Panc1 (cell line): ENCODE results near the gene S100A12. TPM values are rescaled to one million over a fixed set of nuclear protein-coding genes. Genes with fewer than 3 reads are reported as not detected.

Source experiments
- ATAC-seq: fragments of 200-7000 bp; cut with Tn5 transposase; 2 replicates; pipeline ENCODE4 v1.9.1; 2020; ENCODE audit warnings: mild to moderate bottlenecking, moderate library complexity
- BruUV-seq: library from RNA; stranded (reverse); fragments of 400-500 nt; replicated peaks from 2 replicates; lab custom pipeline; 2021; lab: Mats Ljungman, UMichigan
- CTCF ChIA-PET: fragments of 300-600 bp; sonication (Branson Sonifier 250); formaldehyde crosslinking; loops from one replicate; lab custom pipeline; 2022; ENCODE audit warnings: antibody characterized with exemption; lab: Charles Lee
- POLR2A ChIA-PET: fragments of 300-600 bp; sonication (Branson Sonifier 250); formaldehyde crosslinking; loops from one replicate; lab custom pipeline; 2022; ENCODE audit warnings: antibody characterized with exemption; lab: Charles Lee
- DNase-seq: peaks from one replicate; pipeline ENCODE4 v3.0.0-alpha.2; 2010; ENCODE audit warnings: low read depth, low spot score
- H3K27ac ChIP-seq: 2 replicates; pipeline ENCODE4 v1.5.1; 2011; ENCODE audit warnings: mild to moderate bottlenecking, low read length, inconsistent platforms
- H3K27me3 ChIP-seq: fragments of 200-500 bp; sonication (Bioruptor generic); 2 replicates; pipeline ENCODE4 v1.6.0; 2014; ENCODE audit warnings: low read length, inconsistent platforms; ENCODE audit not compliant: control insufficient read depth, insufficient read depth
- H3K36me3 ChIP-seq: fragments of 200-500 bp; sonication (Bioruptor generic); 2 replicates; pipeline ENCODE4 v1.5.1; 2014; ENCODE audit warnings: inconsistent platforms, mild to moderate bottlenecking, low read length, moderate library complexity; ENCODE audit not compliant: control insufficient read depth, insufficient read depth
- H3K4me1 ChIP-seq: 2 replicates; pipeline ENCODE4 v1.5.1; 2011; ENCODE audit warnings: inconsistent platforms, mild to moderate bottlenecking, low read length, moderate library complexity; ENCODE audit not compliant: control insufficient read depth, insufficient read depth
- H3K4me3 ChIP-seq, 2 experiments: 2 replicates each; pipeline ENCODE4 v1.5.1; 2011 to 2012; ENCODE audit warnings: low read depth in 2 of 2, low read length in 2 of 2, mild to moderate bottlenecking in 2 of 2, inconsistent platforms in 1 of 2, moderate library complexity in 1 of 2
- H3K9me3 ChIP-seq: fragments of 200-500 bp; sonication (Bioruptor generic); 2 replicates; pipeline ENCODE4 v1.5.1; 2014; ENCODE audit warnings: low read depth, mild to moderate bottlenecking, inconsistent platforms, low read length, moderate library complexity; ENCODE audit not compliant: control insufficient read depth, insufficient read depth
- CTCF ChIP-seq: fragments of 450-650 bp; IDR thresholded peaks from 2 replicates; pipeline ENCODE4 v1.5.1; 2017; ENCODE audit warnings: mild to moderate bottlenecking
- POLR2AphosphoS5 ChIP-seq: IDR thresholded peaks from 2 replicates; pipeline ENCODE4 v1.6.1; 2012; ENCODE audit warnings: mild to moderate bottlenecking, low read depth, low read length, moderate library complexity
- REST ChIP-seq, 2 experiments: IDR thresholded peaks; 2 replicates each; pipeline ENCODE4 v1.6.1; 2011 to 2012; ENCODE audit warnings: low read depth in 2 of 2, control low read depth in 1 of 2, low read length in 1 of 2, mild to moderate bottlenecking in 1 of 2, moderate library complexity in 1 of 2; ENCODE audit not compliant: insufficient read depth in 1 of 2
- SIN3A ChIP-seq: IDR thresholded peaks from 2 replicates; pipeline ENCODE4 v1.6.1; 2012; ENCODE audit warnings: low read depth, mild to moderate bottlenecking, low read length, moderate library complexity, borderline replicate concordance; ENCODE audit not compliant: insufficient read depth
- TCF7L2 ChIP-seq: IDR thresholded peaks from 2 replicates; pipeline ENCODE4 v1.6.1; 2011; ENCODE audit warnings: mild to moderate bottlenecking, low read depth, low read length, inconsistent platforms
- in situ Hi-C: cut with HindIII; loops from 2 replicates; pipeline ENCODE4 v1.10.0; 2016; ENCODE audit warnings: low sequenced_read_pairs, low pct_unique_long_range_greater_than_20kb
- intact Hi-C: fragments of 100-400 bp; cut with micrococcal nuclease; formaldehyde crosslinking; loops from one replicate; pipeline ENCODE4 v1.10.0; 2022; ENCODE audit not compliant: unreplicated experiment
- total RNA-seq: library from RNA; stranded (reverse); gene quantifications from one replicate; pipeline ENCODE4 v1.2.1, GENCODE V29; 2021; ENCODE audit not compliant: unreplicated experiment

Gene S100A12
- total RNA-seq, 1 experiment from 2014 or later: not detected

- no TSS peak for BruUV-seq
- H3K9me3 ChIP-seq: no peaks in the 10 kb centered on the region
- H3K36me3 ChIP-seq: no peaks in the 10 kb centered on the region
- no peak for TF ChIP-seq CTCF
- no peak for TF ChIP-seq SIN3A
- no peak for TF ChIP-seq TCF7L2
- TF ChIP-seq POLR2AphosphoS5: no peak
- TF ChIP-seq REST (IDR thresholded peaks at IDR 0.05; ENCODE audit: insufficient read depth in 1 of 2, low read depth in 2 of 2, low read length in 1 of 2): no peak
- intact Hi-C loops (no loop called here), in situ Hi-C loops (loop anchor here (25.0 kb wide), 1 partner anchor 252 kb away; the partner anchor contains the start of genes S100A14 and S100A16)
- ATAC-seq (no peak), DNase-seq (no peak)
- no peaks in the 10 kb centered on the region for H3K4me1 ChIP-seq
- no peaks in the 10 kb centered on the region; the same call in 1 of the 2 replicates for H3K27me3 ChIP-seq
- ChIA-PET POLR2A (no interaction called here), CTCF (no interaction called here)
- no peak overlapping the region for H3K4me3 ChIP-seq
- H3K27ac ChIP-seq: no peak overlapping the region
Observed at GRCh38 chr1:153360190-153360589, 15.2 kb downstream of the S100A12 start.

- H3K27me3 ChIP-seq: no peaks in the 10 kb centered on the region; the same call in 1 of the 2 replicates
- in situ Hi-C loops: loop anchor here (10.0 to 25.0 kb wide), 2 partner anchors 136 to 253 kb away; partner anchors contain the start of genes S100A14 and S100A16
- DNase-seq (no peak), ATAC-seq (no peak)
- no peaks in the 10 kb centered on the region for H3K4me1 ChIP-seq
- ChIA-PET POLR2A (no interaction called here), CTCF (no interaction called here)
- H3K4me3 ChIP-seq: no peak overlapping the region
- BruUV-seq: no TSS peak
- TF ChIP-seq SIN3A: no peak
- no peak for TF ChIP-seq CTCF
- TF ChIP-seq POLR2AphosphoS5: no peak
- no peak for TF ChIP-seq TCF7L2
- TF ChIP-seq REST (IDR thresholded peaks at IDR 0.05; ENCODE audit: insufficient read depth in 1 of 2, low read depth in 2 of 2, low read length in 1 of 2): no peak
- no peaks in the 10 kb centered on the region for H3K9me3 ChIP-seq
- no peaks in the 10 kb centered on the region for H3K36me3 ChIP-seq
- intact Hi-C loops: no loop called here
- H3K27ac ChIP-seq: no peak overlapping the region
Observed at GRCh38 chr1:153359241-153359640, 16.2 kb downstream of the S100A12 start.
